T-helper 2 cell (primary cell): ENCODE measurements around the gene ZNF488.
"Not testable (repeated sequence)": the region's sequence is repeated elsewhere in the genome, so short reads cannot be mapped to it uniquely, and the experiment has no call there.

Experiments used
- DNase-seq, 5 experiments: peaks; one replicate each; pipeline versions ENCODE4 v3.0.0 to v3.0.0-alpha.2; 2012 to 2022
- total RNA-seq, 2 donors: gene quantifications; one replicate each; lab custom pipeline; 2026; lab: John Stamatoyannopoulos, UW

ZNF488 gene, protein sequence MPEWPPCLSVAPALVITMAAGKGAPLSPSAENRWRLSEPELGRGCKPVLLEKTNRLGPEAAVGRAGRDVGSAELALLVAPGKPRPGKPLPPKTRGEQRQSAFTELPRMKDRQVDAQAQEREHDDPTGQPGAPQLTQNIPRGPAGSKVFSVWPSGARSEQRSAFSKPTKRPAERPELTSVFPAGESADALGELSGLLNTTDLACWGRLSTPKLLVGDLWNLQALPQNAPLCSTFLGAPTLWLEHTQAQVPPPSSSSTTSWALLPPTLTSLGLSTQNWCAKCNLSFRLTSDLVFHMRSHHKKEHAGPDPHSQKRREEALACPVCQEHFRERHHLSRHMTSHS
- total RNA-seq, result 0 to 0.07 reads per million in 2 donors

DNA sequence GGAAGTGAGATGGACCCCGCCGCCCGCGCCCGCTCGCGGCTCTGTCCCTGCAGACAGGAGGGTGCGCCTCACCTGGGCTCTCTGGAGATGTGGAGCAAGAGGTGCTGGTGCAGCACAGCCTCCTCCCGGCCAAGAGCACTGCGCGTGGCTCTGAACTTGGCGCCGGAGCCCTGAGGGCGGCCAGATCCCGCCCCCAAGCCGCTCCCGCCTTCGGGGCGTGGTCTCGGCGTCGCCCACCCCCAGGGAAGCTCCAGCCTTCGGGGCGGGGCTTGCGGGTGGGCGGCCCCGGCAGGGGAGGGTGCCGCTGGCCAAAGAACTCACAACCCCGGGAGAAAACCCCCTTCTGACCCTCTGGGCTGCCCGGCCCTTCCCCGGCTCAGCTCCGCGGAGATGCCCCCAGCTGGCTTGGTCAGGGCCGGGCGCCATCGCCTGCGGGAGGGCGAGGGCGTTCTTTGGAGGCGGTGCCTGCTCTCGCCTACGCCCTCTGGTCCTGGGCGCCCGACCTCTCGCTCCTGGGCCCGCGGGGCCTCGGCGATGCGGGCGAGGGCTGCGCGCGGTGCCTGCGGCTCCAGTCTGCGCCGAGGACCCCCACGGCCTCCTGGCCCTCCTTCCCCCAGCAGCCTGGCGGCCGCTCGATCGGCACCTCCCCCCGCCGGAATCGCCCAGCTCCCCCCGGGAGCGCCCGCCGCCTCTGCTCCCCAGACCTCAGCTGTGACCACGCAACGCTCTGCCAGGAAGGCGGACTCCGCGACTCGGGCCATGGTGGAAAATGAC lies at the start of gene ZNF488:
Gene ZNF488, minus strand, starts transcription at position 146 of the 774 bp plus-strand sequence. CDS start 15,464 bp downstream, outside the sequence.
- peak; percentile 33 to 87 (median 42) for DNase-seq

DNA sequence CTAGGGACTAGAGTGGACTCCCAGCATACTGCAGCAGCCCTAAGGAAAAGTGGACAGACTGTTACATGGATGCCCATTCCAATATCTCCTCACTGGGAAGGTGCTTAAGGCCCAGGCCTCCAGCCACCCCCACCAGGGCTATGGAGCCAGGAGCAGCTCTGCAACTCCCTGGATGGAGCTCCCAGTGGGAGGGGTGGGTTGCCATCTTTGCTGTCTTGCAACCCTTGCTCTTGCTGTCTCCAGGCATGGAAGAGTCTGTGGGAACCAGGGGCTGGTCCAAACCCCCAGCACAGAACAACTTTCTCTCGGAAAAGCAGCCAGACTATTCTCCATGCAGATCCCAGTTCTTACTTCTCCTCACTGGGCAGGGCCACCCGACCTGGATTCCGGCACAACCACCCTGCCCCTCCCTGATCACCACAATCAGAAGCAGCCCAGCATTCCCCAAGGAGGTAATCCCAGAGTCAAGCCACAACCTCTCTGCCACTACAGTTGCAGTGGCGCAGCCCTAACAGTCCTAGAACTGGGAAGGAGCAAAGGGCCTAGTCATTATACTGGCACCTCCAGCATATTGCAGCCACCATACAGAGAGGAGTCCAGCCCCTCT lies 41.8 kb upstream of the ZNF488 start:
- DNase-seq, result no peak

DNA sequence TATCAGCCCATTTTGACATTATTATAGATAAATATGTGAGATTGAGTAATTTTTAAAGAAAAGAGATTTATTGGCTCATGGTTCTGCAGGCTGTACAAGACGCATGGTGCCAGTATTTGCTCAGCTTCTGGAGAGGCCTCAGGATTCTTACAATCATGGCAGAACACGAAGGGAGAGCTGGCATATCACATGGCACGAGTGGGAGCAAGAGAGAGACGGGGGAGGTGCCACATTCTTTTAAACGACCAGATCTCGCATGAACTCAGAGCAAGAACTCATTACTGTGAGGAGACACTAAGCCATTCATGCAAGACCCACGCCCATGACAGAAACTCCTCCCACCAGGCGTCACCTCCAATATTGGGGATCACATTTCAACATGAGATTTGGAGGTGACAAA lies 40.1 kb upstream of the ZNF488 start:
- DNase-seq, result no peak

DNA sequence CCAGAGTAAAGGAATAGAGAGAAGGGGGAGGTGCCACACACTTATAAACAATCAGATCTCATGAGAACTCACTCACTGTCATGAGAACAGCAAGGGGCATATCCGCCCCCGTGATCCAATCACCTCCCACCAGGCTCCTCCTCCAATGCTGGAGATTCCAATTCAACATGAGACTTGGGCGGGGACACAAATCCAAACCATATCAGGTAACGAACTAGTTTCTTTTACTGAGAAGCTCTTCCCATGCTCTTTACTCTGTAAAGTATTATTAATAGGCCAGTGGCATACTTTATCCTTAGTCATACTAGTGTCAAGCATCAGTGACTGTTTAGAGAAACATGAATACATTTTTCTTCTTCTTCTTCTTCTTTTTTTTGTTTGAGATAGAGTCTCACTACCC lies 39.4 kb upstream of the ZNF488 start:
- DNase-seq, result no peak

DNA sequence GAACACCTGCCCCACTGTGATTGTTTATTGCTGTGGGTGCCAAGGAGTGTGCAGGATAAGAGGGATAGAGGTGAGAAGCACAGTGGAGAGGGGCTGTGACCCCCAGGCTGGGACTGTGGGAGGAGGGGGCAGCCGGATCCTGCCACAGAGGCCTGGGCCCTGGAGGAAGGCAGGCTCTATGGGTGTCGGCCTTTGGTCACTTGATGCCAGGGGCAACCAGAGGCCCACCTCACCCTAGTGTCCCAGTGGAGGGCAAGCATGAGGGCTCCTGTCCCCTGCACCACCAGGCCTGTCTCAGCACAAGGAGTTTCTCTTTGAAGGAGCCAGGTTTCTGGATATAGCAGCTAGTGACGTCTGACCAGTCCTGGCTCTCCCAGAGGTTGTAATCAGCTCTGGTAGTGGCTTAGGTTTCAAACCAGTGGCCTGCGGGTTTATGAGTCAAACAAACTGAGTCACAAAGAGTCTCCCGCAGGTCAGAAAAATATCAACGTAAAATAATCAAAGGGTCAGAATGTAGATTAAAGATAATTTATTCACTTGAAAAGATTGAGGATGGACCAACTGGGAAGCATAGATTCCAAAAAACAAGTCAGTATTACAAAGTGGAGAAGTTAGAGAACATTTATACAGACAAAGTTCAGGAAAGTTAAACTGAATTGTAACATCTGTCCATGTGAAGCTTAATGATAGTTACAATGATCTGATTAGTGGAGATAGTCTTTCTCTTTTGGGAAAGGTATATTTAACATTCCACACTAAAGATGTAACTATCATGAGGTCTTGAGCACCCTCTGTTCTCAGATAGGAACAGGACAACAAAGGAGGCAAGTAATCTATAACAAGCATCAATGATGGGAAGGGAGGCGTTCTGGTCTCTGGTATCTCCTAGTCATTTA lies 37.2 kb upstream of the ZNF488 start:
- DNase-seq, result no peak

DNA sequence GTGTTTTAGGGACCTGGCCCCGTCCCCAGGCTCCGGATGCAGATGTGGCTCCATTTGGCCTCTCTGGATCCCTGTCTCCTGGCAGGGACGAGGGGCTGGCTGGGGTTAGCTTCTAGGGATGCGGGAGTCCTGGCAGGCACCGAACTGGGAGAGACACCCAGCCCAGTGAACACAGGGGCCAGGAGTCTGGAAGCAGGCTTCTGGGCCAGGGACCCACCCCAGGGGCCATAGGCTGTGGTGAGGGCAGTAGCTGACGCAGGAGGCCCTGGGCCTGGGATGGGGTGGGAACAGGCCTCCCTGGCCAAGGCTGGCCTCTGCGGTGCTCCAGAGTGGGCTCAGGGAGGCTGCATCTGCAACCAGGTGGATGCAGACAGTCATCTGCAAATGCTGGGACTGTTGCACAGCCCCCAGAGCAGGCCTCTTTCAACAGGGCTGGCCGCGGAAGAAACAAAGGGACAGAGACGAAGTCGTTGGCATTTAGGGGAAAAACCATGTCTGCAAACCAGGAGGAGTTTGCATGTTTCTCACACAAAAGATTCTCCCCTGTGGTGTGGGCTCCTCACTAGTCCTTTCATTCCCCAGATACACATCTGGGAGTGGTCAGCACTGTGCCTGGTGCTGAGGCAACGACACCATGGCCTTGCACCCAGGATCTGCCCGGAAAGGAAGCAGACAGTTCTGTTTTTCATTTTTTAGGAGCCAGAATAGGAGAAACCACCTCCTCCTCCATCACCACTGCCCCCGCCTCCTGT lies 36.4 kb upstream of the ZNF488 start:
- DNase-seq, result no peak

DNA sequence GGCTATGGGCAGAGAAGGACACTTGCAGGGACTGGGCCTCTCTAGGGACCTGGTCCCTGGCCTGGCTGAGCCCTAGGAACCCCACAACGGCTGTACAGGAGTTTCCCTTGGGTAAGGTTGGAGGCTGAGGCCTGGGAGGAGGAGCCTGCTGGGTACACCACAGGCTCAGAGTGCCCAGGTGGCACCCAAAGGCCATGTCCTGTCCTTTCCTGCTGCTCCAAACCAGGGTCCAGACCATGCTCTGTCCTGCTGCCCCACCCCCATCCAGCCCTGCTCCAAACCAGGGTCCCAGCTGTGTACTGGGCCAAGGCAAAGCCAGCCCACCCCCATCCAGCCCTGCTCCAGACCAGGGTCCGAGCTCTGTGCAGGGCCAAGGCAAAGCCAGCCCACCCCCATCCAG lies 35.3 kb upstream of the ZNF488 start:
- no peak for DNase-seq

DNA sequence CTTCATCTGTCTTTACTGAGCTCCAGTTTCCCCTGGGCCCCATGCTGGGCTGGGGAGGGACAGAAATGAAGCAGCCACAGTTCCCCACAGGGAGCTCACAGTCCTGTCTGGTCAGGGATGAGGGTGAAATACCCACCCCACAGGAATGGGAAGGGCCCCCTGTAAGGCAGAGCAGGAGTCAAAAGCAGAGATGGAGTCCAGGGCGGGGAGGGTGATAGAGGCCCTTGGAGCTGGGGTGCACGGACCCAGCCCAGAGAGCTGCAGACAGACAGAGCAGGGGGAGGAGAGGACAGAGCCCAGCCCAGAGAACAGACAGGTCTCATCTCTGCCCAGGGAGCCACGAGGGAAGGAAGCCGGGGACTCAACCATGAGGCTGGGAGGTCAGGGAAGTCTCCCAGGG lies 34.9 kb upstream of the ZNF488 start:
- DNase-seq, result no peak

DNA sequence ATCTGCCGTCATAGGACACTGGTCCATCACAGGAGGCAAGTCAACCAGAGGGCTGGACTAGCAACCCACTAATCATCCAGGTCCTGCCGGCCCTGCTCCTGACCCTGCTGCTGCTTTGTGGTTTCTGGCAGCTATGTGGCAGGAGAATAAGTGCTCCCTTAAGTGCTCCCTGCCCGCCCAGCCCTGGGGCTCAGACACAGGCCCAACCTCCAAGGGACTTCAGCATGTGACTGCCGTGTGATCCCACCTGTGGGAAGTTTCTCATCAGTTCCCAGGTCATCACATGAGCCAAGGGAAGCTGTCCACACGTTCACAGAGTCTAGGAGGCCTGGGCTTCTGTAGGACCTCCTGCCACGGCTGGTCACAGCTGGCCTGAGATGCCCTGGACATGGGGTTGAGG lies 34.2 kb upstream of the ZNF488 start:
- DNase-seq, result no peak

DNA sequence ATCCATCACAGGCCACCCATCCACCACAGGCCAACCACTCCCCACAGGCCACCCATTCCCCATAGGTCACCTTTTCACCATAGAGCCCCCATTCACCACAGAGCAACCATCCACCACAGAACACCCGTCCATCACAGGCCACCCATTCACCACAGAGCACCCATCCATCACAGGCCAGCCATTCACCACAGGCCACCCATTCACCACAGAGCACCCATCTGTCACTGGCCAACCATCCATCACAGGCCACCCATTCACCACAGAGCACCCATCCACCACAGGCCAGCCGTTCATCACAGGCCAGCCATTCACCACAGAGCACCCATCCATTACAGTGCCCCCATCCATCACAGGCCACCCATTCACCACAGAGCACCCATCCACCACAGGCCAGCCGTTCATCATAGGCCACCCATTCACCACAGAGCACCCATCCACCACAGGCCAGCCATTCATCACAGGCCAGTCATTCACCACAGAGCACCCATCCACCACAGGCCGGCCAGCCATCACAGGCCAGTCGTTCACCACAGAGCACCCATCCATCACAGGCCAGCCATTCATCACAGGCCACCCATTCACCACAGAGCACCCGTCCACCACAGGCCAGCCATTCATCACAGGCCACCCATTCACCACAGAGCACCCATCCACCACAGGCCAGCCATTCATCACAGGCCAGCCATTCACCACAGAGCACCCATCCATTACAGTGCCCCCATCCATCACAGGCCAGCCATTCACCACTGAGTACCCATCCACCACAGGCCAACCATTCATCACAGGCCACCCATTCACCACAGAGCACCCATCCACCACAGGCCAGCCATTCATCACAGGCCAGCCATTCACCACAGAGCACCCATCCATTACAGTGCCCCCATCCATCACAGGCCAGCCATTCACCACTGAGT lies 32.5 kb upstream of the ZNF488 start:
- DNase-seq, result not testable (repeated sequence)

DNA sequence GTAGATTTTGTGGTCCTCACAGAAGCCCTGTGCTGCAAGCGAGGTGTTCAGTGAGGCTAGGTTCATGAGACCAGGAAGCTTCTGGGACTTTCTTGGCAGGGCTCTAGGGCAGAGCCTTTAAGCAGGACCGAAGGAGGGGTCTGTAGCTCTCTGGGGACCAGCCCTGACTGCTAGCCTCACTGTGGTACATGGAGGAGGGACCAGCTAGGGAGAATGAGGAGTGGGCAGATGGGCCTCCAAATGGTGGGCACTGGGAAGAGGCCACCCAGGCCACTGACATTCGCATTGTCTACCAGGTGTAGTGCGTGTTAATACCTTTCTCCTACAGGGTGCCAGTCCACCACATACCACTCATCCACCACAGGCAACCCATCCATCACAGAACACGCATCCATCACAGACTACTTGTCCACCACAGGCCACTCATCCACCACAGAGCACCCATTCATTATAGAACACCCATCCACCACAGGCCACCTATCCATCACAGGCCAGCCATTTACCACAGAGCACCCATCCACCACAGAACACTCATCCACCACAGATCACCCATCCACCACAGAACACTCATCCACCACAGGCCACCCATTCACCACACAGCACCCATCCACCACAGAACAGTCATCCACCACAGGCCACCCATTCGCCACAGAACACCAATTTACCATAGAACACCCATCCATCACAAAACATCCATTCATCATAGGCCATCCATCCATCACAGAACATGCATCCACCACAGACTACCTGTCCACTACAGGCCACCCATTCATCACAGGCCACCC lies 31.6 kb upstream of the ZNF488 start:
- DNase-seq, result peak in 1 of 5 experiments; percentile 78

DNA sequence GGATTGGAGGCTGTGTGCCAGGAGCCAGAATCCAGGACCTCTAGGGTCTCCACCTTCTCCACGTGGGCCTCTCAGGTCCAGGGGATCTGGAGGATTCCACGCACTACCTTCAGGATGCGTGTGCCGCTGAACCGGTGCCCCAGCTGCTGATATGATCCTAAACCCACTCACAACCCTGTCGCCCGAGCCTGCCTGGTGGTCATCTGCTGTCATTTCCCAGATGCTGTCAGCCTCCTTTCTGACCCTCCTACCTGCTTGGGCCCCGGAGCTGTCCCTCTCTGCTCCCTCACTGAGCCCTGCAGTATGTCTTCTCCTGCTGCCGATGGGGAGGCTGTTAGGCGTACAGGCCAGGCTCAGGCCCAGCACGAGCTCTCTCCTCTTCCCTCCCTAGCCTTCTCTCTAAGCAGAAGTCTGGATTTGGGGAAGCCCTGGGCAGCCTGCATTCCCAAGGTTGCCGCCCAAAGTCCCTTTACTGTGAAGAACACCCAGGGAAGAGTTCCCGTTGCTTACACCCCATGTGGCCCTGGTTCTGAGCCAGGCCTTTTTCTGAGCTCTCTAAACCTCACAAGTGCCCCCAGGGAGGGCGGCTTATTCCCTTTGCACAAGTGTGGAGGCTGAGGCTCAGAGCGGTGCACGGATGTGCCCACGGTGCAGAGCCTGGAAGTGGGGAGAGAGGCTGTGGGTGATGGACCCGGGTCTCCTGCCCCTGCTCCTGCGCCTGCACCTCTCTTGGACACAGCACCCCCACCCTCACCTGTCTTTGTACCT lies 30.8 kb upstream of the ZNF488 start:
- DNase-seq, result no peak

DNA sequence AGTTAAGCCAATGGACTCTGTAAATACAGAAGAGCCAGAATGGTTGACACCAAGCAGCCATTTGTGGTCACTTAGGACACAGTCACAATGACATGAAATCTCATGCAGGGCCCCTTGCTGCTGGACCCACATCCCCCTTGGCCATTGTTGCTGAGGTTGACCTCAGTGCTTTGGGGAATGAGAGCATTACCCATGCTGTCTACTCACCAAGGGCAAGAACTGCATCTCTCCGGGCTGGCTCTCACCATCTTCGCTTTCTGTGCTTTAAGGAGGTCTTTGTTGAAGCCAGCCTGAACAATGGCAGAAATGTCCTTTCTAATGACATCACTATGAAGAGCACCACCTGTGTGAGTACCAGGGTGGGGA lies 30.1 kb upstream of the ZNF488 start:
- DNase-seq, result no peak

DNA sequence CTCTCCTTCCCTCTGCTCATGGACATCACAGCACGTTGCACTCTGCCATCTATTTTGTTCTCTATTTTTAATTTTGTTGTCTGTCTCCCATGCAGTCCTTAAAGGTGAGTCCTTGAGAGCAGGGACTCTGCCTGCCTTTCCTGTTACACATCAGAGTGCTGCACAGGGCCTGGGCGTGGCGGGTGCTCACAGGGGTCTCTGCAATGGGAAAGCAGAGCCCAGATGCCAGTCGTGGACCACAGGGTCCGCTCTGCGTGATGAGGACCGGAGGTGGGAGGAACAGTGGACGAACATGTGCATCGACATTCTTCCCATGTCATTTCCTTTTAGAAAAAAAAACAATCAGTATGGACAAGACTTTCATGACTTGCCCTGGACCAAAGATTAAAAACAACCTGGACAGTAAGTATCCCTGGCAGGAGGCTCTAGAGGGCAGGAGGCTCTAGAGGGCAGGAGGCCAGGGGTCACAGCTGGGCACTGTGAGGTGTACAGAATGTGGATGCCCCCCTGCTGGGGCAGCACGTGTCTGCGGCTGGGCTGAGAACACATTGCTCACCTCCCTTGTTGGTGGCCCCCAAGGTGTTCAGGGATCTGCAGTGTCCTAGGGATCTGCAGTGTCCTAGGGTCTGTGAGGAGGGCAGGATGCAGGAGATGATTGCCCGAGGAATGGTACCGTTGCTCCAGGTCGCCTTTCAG lies 29.6 kb upstream of the ZNF488 start:
- no peak for DNase-seq

DNA sequence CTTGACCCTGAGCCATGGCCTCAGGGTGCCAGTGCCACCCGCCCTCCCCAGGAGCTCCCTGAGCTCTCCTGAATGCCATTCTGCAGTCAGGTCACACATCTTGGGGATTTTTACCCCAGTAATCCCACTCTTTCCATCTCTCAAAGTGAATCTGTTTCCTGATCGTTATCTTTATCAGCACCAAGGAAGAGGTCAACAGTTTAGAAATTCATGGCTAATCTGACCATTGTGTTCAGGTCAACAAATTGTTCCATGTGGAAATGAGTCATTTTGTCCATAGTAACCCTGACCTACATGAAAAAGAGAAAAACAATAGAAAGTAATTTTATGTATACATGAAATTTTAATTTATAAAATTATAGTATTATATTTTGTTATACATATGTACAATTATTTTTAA lies 28.8 kb upstream of the ZNF488 start:
- no peak for DNase-seq

DNA sequence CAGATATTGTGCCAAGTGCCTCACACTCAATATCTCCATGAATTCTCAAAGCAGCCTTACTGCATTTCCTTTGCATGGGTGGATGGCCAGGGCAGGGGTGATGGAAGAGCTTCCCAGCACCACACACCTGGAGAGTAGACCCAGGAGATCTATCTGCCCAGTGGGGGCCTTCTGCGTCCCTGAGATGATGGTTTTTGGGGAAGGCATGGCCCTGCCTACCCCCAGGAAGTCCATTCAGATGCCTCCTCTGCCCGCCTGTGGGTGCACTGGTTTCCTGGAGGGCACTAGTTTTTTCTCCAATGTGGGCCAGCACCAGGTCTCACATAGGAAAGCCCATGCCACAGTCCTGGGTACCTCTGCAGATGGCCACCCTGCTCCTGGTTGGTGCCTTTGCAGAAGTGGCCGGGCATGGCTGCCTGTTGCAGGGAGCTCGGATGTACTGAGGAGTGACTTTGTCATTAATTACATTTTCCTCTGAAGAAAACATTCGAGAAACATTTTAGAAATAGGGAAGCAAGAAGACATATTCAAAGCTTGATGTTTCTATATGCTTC lies 28.2 kb upstream of the ZNF488 start:
- no peak for DNase-seq

DNA sequence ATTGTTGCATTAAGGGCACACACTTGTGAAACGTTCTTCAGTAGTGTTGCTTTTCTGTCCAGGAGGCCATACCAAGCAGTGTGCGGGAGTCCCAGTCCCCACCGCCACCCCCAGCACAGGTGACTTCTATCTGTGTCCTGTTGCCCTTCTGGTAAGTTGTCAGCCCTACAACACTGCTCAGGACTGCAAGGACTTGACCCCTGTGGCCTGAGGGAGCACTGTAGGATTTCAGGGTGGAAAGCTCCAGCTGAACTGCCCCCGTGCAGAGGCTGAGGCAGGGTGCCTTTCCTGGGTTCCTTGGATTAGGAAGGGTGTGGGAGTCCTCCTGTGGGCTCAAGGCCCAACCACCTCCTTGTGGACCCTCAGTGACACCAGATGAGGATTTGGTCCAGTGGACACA lies 26.8 kb upstream of the ZNF488 start:
- no peak for DNase-seq

DNA sequence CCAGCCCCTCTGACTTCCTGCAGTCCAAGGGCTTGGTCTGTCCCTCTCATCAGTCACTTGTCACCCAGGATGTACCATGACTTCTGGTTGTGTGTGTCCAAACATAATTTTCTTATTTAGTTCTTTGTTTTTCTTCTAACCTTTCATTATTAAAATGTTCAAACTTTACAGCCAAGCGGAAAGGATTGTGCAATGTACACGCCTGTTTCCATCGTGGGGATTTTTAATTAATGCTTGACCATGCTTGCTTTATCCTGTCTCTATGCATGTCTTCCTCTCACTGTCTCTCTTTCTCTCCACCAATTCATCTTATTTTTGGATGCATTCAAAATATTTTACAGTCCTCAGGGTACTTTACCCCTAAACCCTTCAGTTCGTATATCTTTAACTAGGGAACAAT lies 26.2 kb upstream of the ZNF488 start:
- DNase-seq, result no peak
